Measurements from ENCODE around the gene SOD1. TPM values are rescaled to one million over a fixed set of nuclear protein-coding genes. Genes with fewer than 3 reads are reported as not detected.

The SOD1 gene
- total and polyA plus RNA-seq, 2 of the 13 experiments (the other 11 are each of a cell fraction or from before 2014, with no cell fraction given): 317 to 537 TPM

Small RNA genes within 50 kb of the gene (small RNA-seq; reads per million reads assigned to genes)
- 0 to 1.9 (median 0) reads per million in 3 experiments for gene RF01241 (ENCODE audit: insufficient read depth in 2 of 3, insufficient read length in 3 of 3, low read depth in 2 of 3, low replicate concordance in 1 of 3)

Other genes with a start within 250 kb of the SOD1 start
- gene SCAF4, start 72.4 kb downstream of the SOD1 start, total RNA-seq (2016; rRNA removed; fragmentation: Illumina TruSeq; extraction: Trizol): 7.8 and 9.1 TPM in 2 replicates
- gene SCAF4, start 72.4 kb downstream of the SOD1 start, polyA plus RNA-seq (2011; rRNA removed): 11.1 and 11.5 TPM in 2 replicates
- 1.9 and 2.5 TPM in 2 replicates for gene HUNK, start 213.3 kb downstream of the SOD1 start, total RNA-seq (2016; rRNA removed; fragmentation: Illumina TruSeq; extraction: Trizol)
- 0.98 and 1.8 TPM in 2 replicates for gene HUNK, start 213.3 kb downstream of the SOD1 start, polyA plus RNA-seq (2011; rRNA removed)